Liver (tissue), 9 donors: Measurements from ENCODE around the gene ADIRF. TPM values are rescaled to one million over a fixed set of nuclear protein-coding genes. Genes with fewer than 3 reads are reported as not detected.
"Not testable (repeated sequence)": the region's sequence is repeated elsewhere in the genome, so short reads cannot be mapped to it uniquely, and the experiment has no call there.

Source experiments
- DNase-seq: peaks from one replicate; pipeline ENCODE4 v3.0.0-alpha.2; 2017; ENCODE audit warnings: low spot score
- H3K27ac ChIP-seq, 2 donors: one replicate each; pipeline ENCODE4 v1.7.0; 2013; ENCODE audit warnings: inconsistent platforms in 2 of 2, low read length in 2 of 2, control low read depth in 1 of 2, low read depth in 1 of 2, mild to moderate bottlenecking in 1 of 2
- H3K27me3 ChIP-seq, 4 donors: one replicate each; pipeline versions ENCODE4 v1.6.1 to v1.7.0; 2013; ENCODE audit warnings: low read length in 3 of 4, inconsistent platforms in 1 of 4, mild to moderate bottlenecking in 1 of 4, moderate library complexity in 1 of 4; ENCODE audit not compliant: control insufficient read depth in 4 of 4, insufficient read depth in 4 of 4
- H3K36me3 ChIP-seq, 4 donors: one replicate each; pipeline versions ENCODE4 v1.6.1 to v1.7.0; 2013; ENCODE audit warnings: low read length in 3 of 4, mild to moderate bottlenecking in 3 of 4, low read depth in 1 of 4, moderate library complexity in 1 of 4; ENCODE audit not compliant: control insufficient read depth in 4 of 4, insufficient read depth in 3 of 4
- H3K4me1 ChIP-seq, 4 donors: one replicate each; pipeline versions ENCODE4 v1.6.1 to v1.7.0; 2013; ENCODE audit warnings: low read length in 3 of 4, mild to moderate bottlenecking in 3 of 4, moderate library complexity in 1 of 4; ENCODE audit not compliant: control insufficient read depth in 4 of 4, insufficient read depth in 4 of 4
- H3K4me3 ChIP-seq, 3 donors: one replicate each; pipeline versions ENCODE4 v1.6.1 to v1.7.0; 2013; ENCODE audit warnings: low read length in 3 of 3, control low read depth in 1 of 3, low read depth in 1 of 3, mild to moderate bottlenecking in 1 of 3
- H3K9ac ChIP-seq, 2 donors: one replicate each; pipeline ENCODE4 v1.7.0; 2013; ENCODE audit warnings: low read length in 2 of 2, mild to moderate bottlenecking in 2 of 2, moderate library complexity in 2 of 2, control low read depth in 1 of 2, low read depth in 1 of 2
- H3K9me3 ChIP-seq, 4 donors: one replicate each; pipeline versions ENCODE4 v1.6.1 to v1.7.0; 2013; ENCODE audit warnings: low read length in 3 of 4; ENCODE audit not compliant: control insufficient read depth in 4 of 4
- EGR1 ChIP-seq, 2 donors: IDR thresholded peaks; 2 replicates each; pipeline ENCODE4 v1.6.1; 2016 to 2018; ENCODE audit warnings: antibody characterized with exemption in 2 of 2, low read depth in 2 of 2
- FOXA1 ChIP-seq: IDR thresholded peaks from 2 replicates; pipeline ENCODE4 v1.6.1; 2016; ENCODE audit warnings: antibody characterized with exemption
- FOXA2 ChIP-seq: IDR thresholded peaks from 2 replicates; pipeline ENCODE4 v1.6.1; 2016; ENCODE audit warnings: antibody characterized with exemption
- GABPA ChIP-seq, 2 donors: IDR thresholded peaks in 1 of 2; conservative IDR thresholded peaks in 1 of 2; 2 replicates each; pipeline ENCODE4 v1.6.1; 2016; ENCODE audit warnings: antibody characterized with exemption in 2 of 2, mild to moderate bottlenecking in 1 of 2, moderate library complexity in 1 of 2
- HNF4A ChIP-seq, 2 donors: conservative IDR thresholded peaks; 2 replicates each; pipeline ENCODE4 v1.6.1; 2016; ENCODE audit warnings: antibody characterized with exemption in 2 of 2, mild to moderate bottlenecking in 2 of 2
- HNF4G ChIP-seq: IDR thresholded peaks from 2 replicates; pipeline ENCODE4 v1.6.1; 2016; ENCODE audit warnings: antibody characterized with exemption
- NR2F2 ChIP-seq: IDR thresholded peaks from 2 replicates; pipeline ENCODE4 v1.6.1; 2016; ENCODE audit warnings: antibody characterized with exemption
- RAD21 ChIP-seq, 2 donors: IDR thresholded peaks; 2 replicates each; pipeline ENCODE4 v1.6.1; 2016; ENCODE audit warnings: antibody characterized with exemption in 2 of 2, mild to moderate bottlenecking in 2 of 2
- RXRA ChIP-seq, 2 donors: IDR thresholded peaks; 2 replicates each; pipeline ENCODE4 v1.6.1; 2017 to 2018; ENCODE audit warnings: antibody characterized with exemption in 2 of 2, mild to moderate bottlenecking in 1 of 2
- SP1 ChIP-seq: IDR thresholded peaks from 2 replicates; pipeline ENCODE4 v1.6.1; 2018; ENCODE audit warnings: antibody characterized with exemption, mild to moderate bottlenecking
- TAF1 ChIP-seq: conservative IDR thresholded peaks from 2 replicates; pipeline ENCODE4 v1.6.1; 2016; ENCODE audit warnings: antibody characterized with exemption, mild to moderate bottlenecking
- WGBS: extraction: QIAGEN DNeasy Blood & Tissue Kit; methylation state at CpG from one replicate; pipeline ENCODE4 v1.1.7; 2013; 5-methylcytosine and 5-hydroxymethylcytosine counted together
- polyA plus RNA-seq, 2 donors: library from polyadenylated mRNA; stranded (reverse) in 1 of 2; unstranded in 1 of 2; fragments of 200-250 nt in 1 of 2; fragments of >200 nt in 1 of 2; fragmentation: Nextera tagmentation in 1 of 2; extraction: Ambion mirVana in 1 of 2; gene quantifications; one replicate each; pipeline versions ENCODE4 v1.2.1 to v1.2.3, GENCODE V29; 2013 to 2015
- total RNA-seq, 2 donors: library from RNA; depleted of rRNA; stranded (reverse); fragments of >200 nt; gene quantifications; one replicate each; pipeline ENCODE4 v1.2.3, GENCODE V29; 2014
- TF ChIP-seq, protein P1 (sequence below): IDR thresholded peaks from 2 replicates; pipeline ENCODE4 v1.6.1; 2016; ENCODE audit warnings: antibody characterized with exemption
- TF ChIP-seq, protein P2 (sequence below): IDR thresholded peaks from 2 replicates; pipeline ENCODE4 v1.6.1; 2016; ENCODE audit warnings: antibody characterized with exemption
- TF ChIP-seq, protein P3 (sequence below): fragments of 150-350 bp; IDR thresholded peaks from 2 replicates; pipeline ENCODE4 v1.5.1; 2017; ENCODE audit warnings: improper control_type of control experiment, low read depth, low read length; ENCODE audit not compliant: missing input control
- TF ChIP-seq, protein P4 (sequence below): IDR thresholded peaks from 2 replicates; pipeline ENCODE4 v1.6.1; 2016; ENCODE audit warnings: antibody characterized with exemption, mild to moderate bottlenecking
- donor health status: healthy.
- donor health status: healthy.
- donor health status: healthy.
- donor health status: healthy.
- donor health status: healthy.

Gene ADIRF
- total and polyA plus RNA-seq, 4 donors = 0.61 to 96.3 (median 35.8) TPM

DNA sequence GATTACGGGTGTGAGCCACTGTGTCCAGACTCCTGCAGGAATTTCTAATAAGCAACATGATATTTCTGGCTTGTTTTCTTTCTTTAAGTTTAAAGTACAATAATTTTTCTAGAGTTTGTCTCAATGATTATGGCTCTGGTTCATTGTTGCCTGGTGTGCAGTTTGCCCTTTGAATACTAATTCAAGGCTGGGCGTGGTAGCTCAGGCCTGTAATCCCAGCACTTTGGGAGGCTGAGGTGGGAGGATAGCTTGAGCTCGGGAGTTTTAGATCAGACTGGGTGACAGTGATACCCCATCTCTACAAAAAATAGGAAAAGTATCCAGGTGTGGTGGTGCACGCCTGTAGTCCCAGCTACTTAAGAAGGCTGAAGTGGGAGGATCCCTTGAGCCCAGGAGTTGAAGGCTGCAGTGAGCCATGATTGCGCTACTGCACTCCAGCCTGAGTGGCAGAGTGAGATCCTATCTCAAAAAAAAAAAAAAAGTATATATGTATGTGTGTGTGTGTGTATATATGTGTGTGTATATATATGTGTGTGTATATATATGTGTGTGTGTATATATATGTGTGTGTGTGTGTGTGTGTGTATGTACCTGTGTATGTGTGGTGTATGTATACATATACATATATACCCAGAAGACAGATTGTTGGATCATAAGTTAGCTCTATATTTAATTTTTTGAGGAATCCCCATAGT is 8.2 kb downstream of the ADIRF start:
- no peaks in the 10 kb centered on the region for H3K36me3 ChIP-seq
- 94% methylated on average over 5 of the region's 5 CpGs for WGBS
- H3K27ac ChIP-seq = no peak overlapping the region
- H3K4me1 ChIP-seq = peaks cover 0 to 3% (median 3%) of the 10 kb centered on the region in 4 donors
- no peak overlapping the region for H3K9ac ChIP-seq
- TF ChIP-seq TAF1 = no peak
- TF ChIP-seq HNF4A (conservative IDR thresholded peaks at IDR 0.05) = no peak
- TF ChIP-seq, protein P1, sequence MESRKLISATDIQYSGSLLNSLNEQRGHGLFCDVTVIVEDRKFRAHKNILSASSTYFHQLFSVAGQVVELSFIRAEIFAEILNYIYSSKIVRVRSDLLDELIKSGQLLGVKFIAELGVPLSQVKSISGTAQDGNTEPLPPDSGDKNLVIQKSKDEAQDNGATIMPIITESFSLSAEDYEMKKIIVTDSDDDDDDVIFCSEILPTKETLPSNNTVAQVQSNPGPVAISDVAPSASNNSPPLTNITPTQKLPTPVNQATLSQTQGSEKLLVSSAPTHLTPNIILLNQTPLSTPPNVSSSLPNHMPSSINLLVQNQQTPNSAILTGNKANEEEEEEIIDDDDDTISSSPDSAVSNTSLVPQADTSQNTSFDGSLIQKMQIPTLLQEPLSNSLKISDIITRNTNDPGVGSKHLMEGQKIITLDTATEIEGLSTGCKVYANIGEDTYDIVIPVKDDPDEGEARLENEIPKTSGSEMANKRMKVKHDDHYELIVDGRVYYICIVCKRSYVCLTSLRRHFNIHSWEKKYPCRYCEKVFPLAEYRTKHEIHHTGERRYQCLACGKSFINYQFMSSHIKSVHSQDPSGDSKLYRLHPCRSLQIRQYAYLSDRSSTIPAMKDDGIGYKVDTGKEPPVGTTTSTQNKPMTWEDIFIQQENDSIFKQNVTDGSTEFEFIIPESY = no peak
- TF ChIP-seq HNF4G = no peak
- no peak for TF ChIP-seq FOXA2
- no peak for TF ChIP-seq RAD21 (IDR thresholded peaks at IDR 0.05)
- TF ChIP-seq RXRA (IDR thresholded peaks at IDR 0.05) = no peak
- TF ChIP-seq, protein P2, sequence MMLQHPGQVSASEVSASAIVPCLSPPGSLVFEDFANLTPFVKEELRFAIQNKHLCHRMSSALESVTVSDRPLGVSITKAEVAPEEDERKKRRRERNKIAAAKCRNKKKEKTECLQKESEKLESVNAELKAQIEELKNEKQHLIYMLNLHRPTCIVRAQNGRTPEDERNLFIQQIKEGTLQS = no peak
- TF ChIP-seq FOXA1 = no peak
- no peak for TF ChIP-seq SP1
- TF ChIP-seq EGR1 (IDR thresholded peaks at IDR 0.05; ENCODE audit: low read depth in 2 of 2) = no peak
- no peak for DNase-seq
- H3K9me3 ChIP-seq = no peaks in the 10 kb centered on the region
- H3K27me3 ChIP-seq = no peaks in the 10 kb centered on the region
- no peak overlapping the region for H3K4me3 ChIP-seq

DNA sequence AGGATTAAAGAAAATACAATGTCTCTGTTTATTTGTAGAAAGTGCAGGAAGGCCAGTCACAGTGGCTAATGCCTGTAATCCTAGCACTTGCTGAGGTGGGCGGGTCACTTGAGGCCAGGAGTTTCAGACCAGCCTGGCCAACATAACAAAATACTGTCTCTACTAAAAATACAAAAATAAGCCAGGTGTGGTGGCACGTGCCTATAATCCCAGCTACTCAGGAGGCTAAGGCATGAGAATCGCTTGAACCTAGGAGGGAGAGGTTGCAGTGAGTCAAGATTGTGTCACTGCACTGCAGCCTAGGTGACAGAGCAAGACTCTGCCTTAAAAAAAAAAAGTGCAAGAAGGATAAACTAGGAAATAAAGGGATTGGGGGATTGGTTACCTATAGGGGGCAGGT is 10.2 kb downstream of the ADIRF start:
- H3K27ac ChIP-seq, H3K9ac ChIP-seq, H3K9me3 ChIP-seq: not testable (repeated sequence)

DNA sequence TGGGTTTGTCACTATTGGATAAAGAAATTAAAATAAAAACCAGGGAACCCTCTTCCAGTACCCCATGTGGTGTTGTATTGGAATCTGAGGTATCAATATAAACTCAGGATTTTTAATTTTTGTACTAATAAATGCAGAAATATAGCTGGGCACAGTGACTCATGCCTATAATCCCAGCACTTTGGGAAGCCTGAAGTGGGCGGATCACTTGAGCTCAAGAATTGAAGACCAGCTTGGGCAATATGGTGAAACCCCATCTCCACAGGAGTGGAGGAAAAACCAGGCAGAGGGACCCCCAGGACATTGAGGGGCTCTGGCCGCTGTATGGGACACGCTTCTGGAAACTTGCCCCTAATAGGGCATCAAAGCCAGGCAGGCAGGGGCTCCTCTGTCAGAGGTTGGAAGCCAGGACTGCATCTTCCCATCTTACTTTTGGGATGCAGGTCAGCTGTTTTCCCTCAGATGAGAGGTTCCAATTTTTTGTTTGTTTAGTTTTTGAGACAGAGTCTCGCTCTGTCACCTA is 11.1 kb downstream of the ADIRF start:
- Histone ChIP-seq H3K27ac (no peak overlapping the region), H3K9me3 (no peaks in the 10 kb centered on the region), H3K36me3 (no peaks in the 10 kb centered on the region)

More for the DNA sequence above, 10.2 kb downstream of the ADIRF start:
- H3K4me3 ChIP-seq, DNase-seq, H3K36me3 ChIP-seq, H3K27me3 ChIP-seq, H3K4me1 ChIP-seq: not testable (repeated sequence)
- WGBS = 90% methylated on average over 3 of the region's 3 CpGs

More for the DNA sequence above, 11.1 kb downstream of the ADIRF start:
- Histone ChIP-seq H3K4me1 (no peaks in the 10 kb centered on the region), H3K9ac (no peak overlapping the region), H3K4me3 (no peak overlapping the region), H3K27me3 (no peaks in the 10 kb centered on the region)
- 85% methylated on average over 4 of the region's 4 CpGs for WGBS
- no peak for DNase-seq
- TF ChIP-seq, protein P3, sequence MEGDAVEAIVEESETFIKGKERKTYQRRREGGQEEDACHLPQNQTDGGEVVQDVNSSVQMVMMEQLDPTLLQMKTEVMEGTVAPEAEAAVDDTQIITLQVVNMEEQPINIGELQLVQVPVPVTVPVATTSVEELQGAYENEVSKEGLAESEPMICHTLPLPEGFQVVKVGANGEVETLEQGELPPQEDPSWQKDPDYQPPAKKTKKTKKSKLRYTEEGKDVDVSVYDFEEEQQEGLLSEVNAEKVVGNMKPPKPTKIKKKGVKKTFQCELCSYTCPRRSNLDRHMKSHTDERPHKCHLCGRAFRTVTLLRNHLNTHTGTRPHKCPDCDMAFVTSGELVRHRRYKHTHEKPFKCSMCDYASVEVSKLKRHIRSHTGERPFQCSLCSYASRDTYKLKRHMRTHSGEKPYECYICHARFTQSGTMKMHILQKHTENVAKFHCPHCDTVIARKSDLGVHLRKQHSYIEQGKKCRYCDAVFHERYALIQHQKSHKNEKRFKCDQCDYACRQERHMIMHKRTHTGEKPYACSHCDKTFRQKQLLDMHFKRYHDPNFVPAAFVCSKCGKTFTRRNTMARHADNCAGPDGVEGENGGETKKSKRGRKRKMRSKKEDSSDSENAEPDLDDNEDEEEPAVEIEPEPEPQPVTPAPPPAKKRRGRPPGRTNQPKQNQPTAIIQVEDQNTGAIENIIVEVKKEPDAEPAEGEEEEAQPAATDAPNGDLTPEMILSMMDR = no peak
- TF ChIP-seq, protein P4, sequence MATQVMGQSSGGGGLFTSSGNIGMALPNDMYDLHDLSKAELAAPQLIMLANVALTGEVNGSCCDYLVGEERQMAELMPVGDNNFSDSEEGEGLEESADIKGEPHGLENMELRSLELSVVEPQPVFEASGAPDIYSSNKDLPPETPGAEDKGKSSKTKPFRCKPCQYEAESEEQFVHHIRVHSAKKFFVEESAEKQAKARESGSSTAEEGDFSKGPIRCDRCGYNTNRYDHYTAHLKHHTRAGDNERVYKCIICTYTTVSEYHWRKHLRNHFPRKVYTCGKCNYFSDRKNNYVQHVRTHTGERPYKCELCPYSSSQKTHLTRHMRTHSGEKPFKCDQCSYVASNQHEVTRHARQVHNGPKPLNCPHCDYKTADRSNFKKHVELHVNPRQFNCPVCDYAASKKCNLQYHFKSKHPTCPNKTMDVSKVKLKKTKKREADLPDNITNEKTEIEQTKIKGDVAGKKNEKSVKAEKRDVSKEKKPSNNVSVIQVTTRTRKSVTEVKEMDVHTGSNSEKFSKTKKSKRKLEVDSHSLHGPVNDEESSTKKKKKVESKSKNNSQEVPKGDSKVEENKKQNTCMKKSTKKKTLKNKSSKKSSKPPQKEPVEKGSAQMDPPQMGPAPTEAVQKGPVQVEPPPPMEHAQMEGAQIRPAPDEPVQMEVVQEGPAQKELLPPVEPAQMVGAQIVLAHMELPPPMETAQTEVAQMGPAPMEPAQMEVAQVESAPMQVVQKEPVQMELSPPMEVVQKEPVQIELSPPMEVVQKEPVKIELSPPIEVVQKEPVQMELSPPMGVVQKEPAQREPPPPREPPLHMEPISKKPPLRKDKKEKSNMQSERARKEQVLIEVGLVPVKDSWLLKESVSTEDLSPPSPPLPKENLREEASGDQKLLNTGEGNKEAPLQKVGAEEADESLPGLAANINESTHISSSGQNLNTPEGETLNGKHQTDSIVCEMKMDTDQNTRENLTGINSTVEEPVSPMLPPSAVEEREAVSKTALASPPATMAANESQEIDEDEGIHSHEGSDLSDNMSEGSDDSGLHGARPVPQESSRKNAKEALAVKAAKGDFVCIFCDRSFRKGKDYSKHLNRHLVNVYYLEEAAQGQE = no peak
- TF ChIP-seq GABPA (IDR thresholded peaks at IDR 0.05 in 1 of 2, conservative IDR thresholded peaks at IDR 0.05 in 1 of 2) = no peak
- TF ChIP-seq FOXA1 = no peak
- TF ChIP-seq NR2F2 = no peak
- TF ChIP-seq EGR1 (IDR thresholded peaks at IDR 0.05; ENCODE audit: low read depth in 2 of 2) = no peak
- no peak for TF ChIP-seq SP1
- TF ChIP-seq RXRA (IDR thresholded peaks at IDR 0.05) = no peak
